Activated CD4-positive, alpha-beta memory T cell treated with anti-CD3 and anti-CD28 coated beads, Interleukin-2, amount 10 ng/mL, durations not matched to agents 7 days and 5 days (primary cell): ENCODE results near the gene BMI1. TPM values are rescaled to one million over a fixed set of nuclear protein-coding genes. Genes with fewer than 3 reads are reported as not detected.
"Not testable (repeated sequence)": the region's sequence is repeated elsewhere in the genome, so short reads cannot be mapped to it uniquely, and the experiment has no call there.

Experiments
- CTCF ChIA-PET: fragments of 350-600 bp; sonication (Branson Sonifier 250); formaldehyde crosslinking; loops from one replicate; lab custom pipeline; 2021; ENCODE audit warnings: antibody characterized with exemption, inconsistent platforms; lab: Charles Lee
- POLR2A ChIA-PET: fragments of 350-600 bp; sonication (Branson Sonifier 250); formaldehyde crosslinking; loops from one replicate; lab custom pipeline; 2021; ENCODE audit warnings: antibody characterized with exemption; lab: Charles Lee
- DNase-seq: peaks from one replicate; pipeline ENCODE4 v3.0.0-alpha.2; 2020
- H3K27ac Mint-ChIP-seq: one replicate; pipeline ENCODE4 v1.8.0; 2021; ENCODE audit warnings: mild to moderate bottlenecking, mixed read lengths
- H3K27me3 Mint-ChIP-seq: one replicate; pipeline ENCODE4 v1.8.0; 2021; ENCODE audit warnings: mixed read lengths
- H3K36me3 Mint-ChIP-seq: one replicate; pipeline ENCODE4 v1.8.0; 2021; ENCODE audit warnings: low read depth, mixed read lengths
- H3K4me1 Mint-ChIP-seq: one replicate; pipeline ENCODE4 v1.8.0; 2021; ENCODE audit warnings: mixed read lengths
- H3K4me3 Mint-ChIP-seq: one replicate; pipeline ENCODE4 v1.8.0; 2021; ENCODE audit warnings: mild to moderate bottlenecking, mixed read lengths
- H3K9me3 Mint-ChIP-seq: one replicate; pipeline ENCODE4 v1.8.0; 2021; ENCODE audit warnings: mixed read lengths
- total RNA-seq, 2 experiments: library from RNA; stranded (reverse); gene quantifications; one replicate each; pipeline ENCODE4 v1.2.3, GENCODE V29; 2021

The BMI1 gene
- total RNA-seq, 2 experiments from 2014 or later: 64.0 to 66.5 TPM

DNA sequence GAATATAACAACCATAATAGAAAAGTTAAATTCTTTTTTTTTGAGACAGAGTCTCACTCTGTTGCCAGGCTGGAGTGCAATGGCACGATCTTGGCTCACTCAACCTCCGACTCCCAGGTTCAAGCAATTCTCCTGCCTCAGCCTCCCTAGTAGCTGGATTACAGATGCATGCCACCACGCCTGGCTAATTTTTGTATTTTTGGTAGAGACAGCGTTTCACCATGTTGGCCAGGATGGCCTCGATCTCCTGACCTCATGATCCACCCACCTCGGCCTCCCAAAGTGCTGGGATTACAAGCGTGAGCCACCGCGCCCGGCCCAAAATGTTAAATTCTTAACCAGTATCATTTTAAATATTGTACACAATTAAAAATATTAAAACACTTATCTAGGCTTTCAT is 10.9 kb upstream of the BMI1 start:
- H3K9me3 Mint-ChIP-seq, H3K27me3 Mint-ChIP-seq, DNase-seq, H3K36me3 Mint-ChIP-seq, H3K27ac Mint-ChIP-seq, H3K4me3 Mint-ChIP-seq: not testable (repeated sequence)
- ChIA-PET CTCF (interaction anchor here (1.2 kb wide), 1 partner anchor 79 kb away, joined by 3 read pairs; no protein-coding TSS in a partner anchor), POLR2A (interaction anchor here (1.2 to 1.6 kb wide), 3 partner anchors 28 to 127 kb away, joined by 4 to 6 read pairs (median 6); no protein-coding TSS in a partner anchor)
- H3K4me1 Mint-ChIP-seq: peaks cover 18% of the 10 kb centered on the region

DNA sequence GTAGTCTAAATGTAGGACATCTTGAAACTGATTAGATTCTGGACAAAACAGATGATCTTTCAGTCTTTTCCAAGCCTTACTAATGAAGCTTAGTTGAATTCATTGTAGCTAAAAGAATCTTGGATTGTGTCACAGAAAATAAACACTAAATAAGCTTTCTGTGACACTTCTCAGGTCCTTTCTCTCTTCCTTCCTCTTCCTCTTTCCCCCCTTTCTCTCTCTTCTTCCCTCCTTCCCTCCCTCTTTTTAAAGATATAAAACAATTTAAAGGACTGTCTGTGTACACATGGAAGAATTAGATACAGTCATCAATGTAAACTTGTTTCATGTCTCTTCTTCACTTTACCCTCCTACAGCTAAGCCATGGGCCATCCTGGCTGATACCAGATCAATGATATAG is 10.0 kb upstream of the BMI1 start:
- DNase-seq: no peak
- ChIA-PET POLR2A (interaction anchor here (1.2 to 1.6 kb wide), 2 partner anchors 30 to 126 kb away, joined by 6 read pairs; no protein-coding TSS in a partner anchor), CTCF (no interaction called here)
- Mint-ChIP-seq H3K36me3 (peaks cover 4% of the 10 kb centered on the region), H3K4me1 (peaks cover 26% of the 10 kb centered on the region), H3K27ac (no peak overlapping the region), H3K4me3 (no peak overlapping the region), H3K27me3 (peaks cover 1% of the 10 kb centered on the region), H3K9me3 (no peaks in the 10 kb centered on the region)

DNA sequence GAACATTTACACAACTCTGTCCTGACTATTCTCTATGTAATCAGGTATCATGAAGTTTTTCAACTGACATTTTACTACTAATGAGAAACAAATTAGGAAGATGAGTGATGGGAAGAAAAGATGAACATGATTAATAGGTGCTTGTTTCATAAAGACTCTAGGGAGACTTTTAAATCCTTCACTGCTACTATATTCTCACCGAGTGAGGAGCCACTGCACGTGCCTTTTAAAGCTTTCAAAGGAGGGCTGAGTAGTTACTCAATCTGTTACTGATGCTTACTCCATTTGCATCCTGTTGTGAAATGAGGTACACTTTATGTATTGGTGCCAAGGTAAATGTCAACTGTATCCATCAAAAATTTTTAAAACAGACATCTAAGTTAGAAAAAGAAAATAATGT is 6.0 kb upstream of the BMI1 start:
- Mint-ChIP-seq H3K36me3 (peaks cover 23% of the 10 kb centered on the region), H3K9me3 (no peaks in the 10 kb centered on the region), H3K4me1 (peaks cover 48% of the 10 kb centered on the region), H3K27me3 (peaks cover 1% of the 10 kb centered on the region), H3K27ac (peak overlapping the region; percentile 94), H3K4me3 (peak overlapping the region; percentile 96)
- no peak for DNase-seq
- ChIA-PET CTCF (interaction anchor here (1.0 to 1.8 kb wide), 4 partner anchors 56 to 321 kb away, joined by 3 to 5 read pairs (median 4); partner anchors contain the start of gene DNAJC1), POLR2A (interaction anchor here (1.9 to 2.8 kb wide), 5 partner anchors 61 to 398 kb away, joined by 6 to 95 read pairs (median 17); partner anchors contain the start of gene DNAJC1)

DNA sequence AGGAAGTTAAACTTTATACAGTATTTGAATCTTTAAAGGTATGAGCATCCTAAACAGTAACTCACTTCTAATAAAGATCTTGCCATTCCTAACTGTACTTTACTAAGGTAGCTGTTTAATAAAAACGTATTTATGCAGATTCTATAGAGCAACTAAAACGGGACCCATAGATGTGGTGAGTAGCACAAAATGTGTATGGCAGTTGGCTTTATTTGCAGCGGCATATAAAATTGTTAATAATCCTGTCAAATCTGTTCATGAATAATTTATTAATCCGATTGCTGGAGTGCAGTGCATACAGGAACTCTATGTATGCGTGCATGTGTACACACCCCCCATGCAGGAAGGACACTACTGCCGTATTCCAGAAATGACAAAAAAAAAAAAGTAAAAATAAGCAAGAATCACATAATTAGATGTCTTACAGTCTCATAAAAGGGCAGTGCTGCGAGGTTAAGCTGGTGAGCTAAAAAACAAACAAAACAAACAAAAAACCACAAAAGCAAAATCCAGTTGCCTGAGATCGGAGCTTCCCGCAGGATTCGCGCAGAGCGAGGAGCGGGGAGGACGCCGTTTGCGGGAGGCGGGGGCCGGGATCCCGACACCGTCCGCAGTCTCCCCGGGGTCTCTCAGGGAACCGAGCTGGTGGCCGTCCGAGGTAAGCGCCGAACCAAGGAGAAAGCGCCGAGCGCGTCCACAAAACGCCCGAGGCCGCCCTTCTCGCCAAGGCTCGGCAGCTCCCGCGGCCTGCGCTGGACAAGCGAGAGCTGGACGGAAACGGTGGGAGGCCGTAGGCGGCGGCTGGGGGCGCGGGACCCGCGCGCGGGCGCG is 5.2 kb upstream of the BMI1 start:
- Mint-ChIP-seq H3K9me3 (no peaks in the 10 kb centered on the region), H3K4me1 (peaks cover 52% of the 10 kb centered on the region), H3K36me3 (peaks cover 27% of the 10 kb centered on the region), H3K27ac (peak overlapping the region; percentile 94), H3K27me3 (peaks cover 1% of the 10 kb centered on the region), H3K4me3 (peak overlapping the region; percentile 96)
- POLR2A ChIA-PET: interaction anchor here (0.7 to 3.3 kb wide), 23 partner anchors 7 to 1050 kb away, joined by 3 to 95 read pairs (median 4); partner anchors contain the start of genes DNAJC1 and MLLT10
- CTCF ChIA-PET: interaction anchor here (1.0 to 2.0 kb wide), 9 partner anchors 11 to 673 kb away, joined by 3 to 5 read pairs (median 3); partner anchors contain the start of gene DNAJC1
- no peak for DNase-seq

DNA sequence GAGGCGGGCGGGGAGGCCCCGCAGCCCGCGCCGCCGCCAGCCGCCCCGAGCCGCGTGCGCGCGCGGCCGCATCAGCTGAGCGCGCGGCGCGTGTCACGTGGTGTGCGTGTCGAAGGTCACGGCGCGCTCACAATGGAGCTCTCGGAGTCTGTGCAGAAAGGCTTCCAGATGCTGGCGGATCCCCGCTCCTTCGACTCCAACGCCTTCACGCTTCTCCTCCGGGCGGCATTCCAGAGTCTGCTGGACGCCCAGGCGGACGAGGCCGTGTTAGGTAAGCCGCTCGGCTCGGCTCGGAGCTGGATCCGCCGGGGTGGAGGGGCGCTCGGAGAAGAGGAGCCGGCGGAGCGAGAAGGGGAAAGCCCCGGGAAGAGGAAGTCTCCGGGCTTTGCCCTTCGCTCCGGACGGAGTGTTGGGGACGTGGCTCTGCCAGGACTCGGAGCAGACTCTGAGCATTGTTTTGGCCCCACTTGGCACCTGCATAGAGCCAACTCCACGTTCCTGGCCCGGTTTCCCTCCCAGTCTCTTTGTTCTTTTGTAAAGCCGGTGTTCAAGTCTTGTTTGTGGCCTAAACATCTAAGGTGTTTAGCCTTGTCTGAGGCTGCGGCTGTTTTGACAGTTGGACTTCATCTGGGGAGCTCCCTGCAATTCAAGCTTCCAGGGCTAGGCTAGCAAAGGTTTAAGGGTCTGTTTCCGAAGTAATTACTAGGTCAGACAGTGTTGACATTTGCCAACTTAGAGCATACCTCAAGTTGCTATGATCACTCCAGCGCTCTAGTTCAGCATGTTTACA is 4.4 kb upstream of the BMI1 start, which contains the start of gene COMMD3:
TSS of gene COMMD3 (plus strand) at position 103 of the 790 bp plus-strand sequence. CDS start at position 133, 30 bp downstream.
- peaks cover 50% of the 10 kb centered on the region for H3K4me1 Mint-ChIP-seq
- DNase-seq: peak; percentile 86

DNA sequence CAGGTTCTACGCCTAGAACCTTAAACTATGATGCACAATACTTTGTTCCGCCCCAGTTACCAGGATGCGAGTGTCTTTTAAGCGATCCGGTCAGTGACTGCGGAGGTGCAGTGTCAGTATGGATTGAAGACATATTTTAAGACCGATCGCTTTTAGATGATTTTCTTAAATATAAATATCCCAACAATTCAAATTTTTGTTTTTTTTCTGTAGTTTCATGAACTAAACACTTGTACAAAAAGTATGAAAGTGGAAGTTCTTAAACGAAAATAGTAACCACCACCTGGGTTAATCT is 3.9 kb upstream of the BMI1 start:
- Mint-ChIP-seq H3K4me1 (peaks cover 48% of the 10 kb centered on the region), H3K4me3 (peak overlapping the region; percentile 96), H3K27ac (peak overlapping the region; percentile 94), H3K9me3 (no peaks in the 10 kb centered on the region), H3K27me3 (peaks cover 4% of the 10 kb centered on the region), H3K36me3 (peaks cover 29% of the 10 kb centered on the region)
- CTCF ChIA-PET: interaction anchor here (1.2 to 2.0 kb wide), 4 partner anchors 10 to 672 kb away, joined by 3 to 5 read pairs (median 4); partner anchors contain the start of gene DNAJC1
- POLR2A ChIA-PET: interaction anchor here (0.7 to 3.3 kb wide), 14 partner anchors 8 to 784 kb away, joined by 3 to 95 read pairs (median 9); partner anchors contain the start of genes DNAJC1 and MLLT10
- DNase-seq: no peak

More for the DNA sequence above, 4.4 kb upstream of the BMI1 start, which contains the start of gene COMMD3:
- Mint-ChIP-seq H3K4me3 (peak within 1 kb of the TSS; percentile 96), H3K27ac (peak within 1 kb of the TSS; percentile 94), H3K36me3 (peaks cover 27% of the 10 kb centered on the region), H3K9me3 (no peaks in the 10 kb centered on the region), H3K27me3 (peaks cover 3% of the 10 kb centered on the region)
- ChIA-PET CTCF (interaction anchor here (1.0 to 2.0 kb wide), 8 partner anchors 10 to 672 kb away, joined by 3 to 5 read pairs (median 4); partner anchors contain the start of gene DNAJC1), POLR2A (interaction anchor here (0.5 to 3.3 kb wide), 24 partner anchors 8 to 1049 kb away, joined by 3 to 95 read pairs (median 4); partner anchors contain the start of genes DNAJC1 and MLLT10)

DNA sequence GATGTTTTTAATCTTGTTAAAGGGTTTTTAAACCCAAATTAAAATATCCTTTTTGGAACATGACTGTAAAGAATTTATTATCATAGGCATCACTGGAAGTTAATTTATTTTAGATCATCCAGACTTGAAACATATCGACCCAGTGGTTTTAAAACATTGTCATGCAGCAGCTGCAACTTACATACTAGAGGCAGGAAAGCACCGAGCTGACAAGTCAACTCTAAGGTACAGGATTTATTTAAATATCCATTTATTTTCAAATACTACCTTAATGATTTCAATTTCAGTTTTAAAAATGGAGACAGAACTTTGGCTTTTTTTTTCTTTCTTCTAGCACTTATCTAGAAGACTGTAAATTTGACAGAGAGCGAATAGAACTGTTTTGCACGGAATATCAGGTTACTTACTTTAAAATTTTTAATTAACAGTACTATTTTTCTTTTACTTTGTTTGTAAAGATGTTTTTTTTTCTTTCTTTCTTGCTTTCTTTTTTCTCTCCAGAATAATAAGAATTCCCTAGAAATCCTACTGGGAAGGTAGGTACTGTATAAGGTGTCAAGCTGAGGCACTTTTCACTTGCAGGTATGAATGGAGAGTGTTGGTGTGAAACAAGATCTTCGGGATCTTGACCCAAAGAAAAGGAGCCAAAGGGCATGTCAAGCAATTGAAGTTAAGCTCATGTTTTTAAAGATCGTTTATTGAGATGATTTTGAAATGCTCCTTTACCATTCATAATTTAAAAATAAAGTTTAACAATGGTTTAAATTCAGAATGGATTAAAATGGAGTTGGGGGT is 2.9 kb upstream of the BMI1 start:
- no peak for DNase-seq
- ChIA-PET CTCF (no interaction called here), POLR2A (interaction anchor here (1.1 to 3.3 kb wide), 5 partner anchors 9 to 315 kb away, joined by 3 to 39 read pairs (median 8); partner anchors contain the start of gene DNAJC1)
- Mint-ChIP-seq H3K4me1 (peaks cover 57% of the 10 kb centered on the region), H3K27ac (no peak overlapping the region), H3K27me3 (peaks cover 14% of the 10 kb centered on the region), H3K4me3 (peak overlapping the region; percentile 96), H3K36me3 (peaks cover 36% of the 10 kb centered on the region), H3K9me3 (no peaks in the 10 kb centered on the region)

DNA sequence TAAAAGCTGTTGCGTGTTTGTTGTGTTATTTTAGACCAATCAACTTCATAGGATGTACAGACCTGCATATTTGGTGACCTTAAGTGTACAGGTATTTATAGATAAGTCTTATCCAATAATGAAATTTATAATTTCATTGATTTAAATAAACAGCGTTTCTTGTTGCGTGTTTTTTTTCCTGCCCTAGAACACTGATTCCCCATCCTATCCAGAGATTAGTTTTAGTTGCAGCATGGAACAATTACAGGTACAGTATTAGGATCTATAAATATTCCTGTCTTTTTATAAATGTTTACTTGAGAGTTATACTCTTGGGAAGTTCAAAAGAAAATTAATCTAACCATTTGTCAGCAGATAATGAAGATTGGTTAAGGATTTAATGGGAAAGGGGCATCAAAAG is 2.1 kb upstream of the BMI1 start:
- H3K4me1 Mint-ChIP-seq: peaks cover 65% of the 10 kb centered on the region
- no peak for DNase-seq
- H3K9me3 Mint-ChIP-seq: no peaks in the 10 kb centered on the region
- H3K27me3 Mint-ChIP-seq: peaks cover 22% of the 10 kb centered on the region
- peaks cover 36% of the 10 kb centered on the region for H3K36me3 Mint-ChIP-seq
- ChIA-PET CTCF (interaction anchor here (0.8 to 1.0 kb wide), 2 partner anchors 14 to 25 kb away, joined by 3 read pairs; no protein-coding TSS in a partner anchor), POLR2A (interaction anchor here (1.4 to 3.3 kb wide), 4 partner anchors 8 to 316 kb away, joined by 4 to 19 read pairs (median 10); partner anchors contain the start of gene DNAJC1)
- no peak overlapping the region for H3K4me3 Mint-ChIP-seq
- no peak overlapping the region for H3K27ac Mint-ChIP-seq

DNA sequence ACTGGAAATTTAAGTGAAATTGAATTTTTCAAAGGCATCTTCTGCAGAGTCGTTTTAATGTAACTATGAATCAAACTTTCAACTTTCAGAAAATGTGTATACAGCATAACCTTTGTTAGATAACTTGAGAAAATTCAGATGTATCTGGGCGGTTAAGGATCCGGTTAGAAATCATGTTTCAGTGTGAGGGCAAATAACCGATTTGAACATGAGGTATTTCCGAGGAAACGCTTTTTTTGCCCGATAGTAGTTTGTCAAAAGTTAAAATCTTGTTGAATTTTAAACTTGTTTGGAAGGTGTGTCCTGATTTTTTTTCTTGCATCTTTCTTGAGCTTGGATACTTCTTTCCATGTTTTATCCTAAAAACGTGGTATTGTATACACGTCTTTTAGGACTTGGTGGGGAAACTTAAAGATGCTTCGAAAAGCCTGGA is 1.3 kb upstream of the BMI1 start:
- peaks cover 39% of the 10 kb centered on the region for H3K36me3 Mint-ChIP-seq
- CTCF ChIA-PET: interaction anchor here (0.8 to 1.0 kb wide), 2 partner anchors 13 to 24 kb away, joined by 3 read pairs; no protein-coding TSS in a partner anchor
- peaks cover 70% of the 10 kb centered on the region for H3K4me1 Mint-ChIP-seq
- peak overlapping the region; percentile 78 for H3K4me3 Mint-ChIP-seq
- H3K27me3 Mint-ChIP-seq: peaks cover 28% of the 10 kb centered on the region
- no peaks in the 10 kb centered on the region for H3K9me3 Mint-ChIP-seq
- H3K27ac Mint-ChIP-seq: peak overlapping the region; percentile 79
- DNase-seq: no peak
- POLR2A ChIA-PET: interaction anchor here (0.7 to 2.8 kb wide), 7 partner anchors 13 to 326 kb away, joined by 3 to 12 read pairs (median 4); partner anchors contain the start of gene DNAJC1

DNA sequence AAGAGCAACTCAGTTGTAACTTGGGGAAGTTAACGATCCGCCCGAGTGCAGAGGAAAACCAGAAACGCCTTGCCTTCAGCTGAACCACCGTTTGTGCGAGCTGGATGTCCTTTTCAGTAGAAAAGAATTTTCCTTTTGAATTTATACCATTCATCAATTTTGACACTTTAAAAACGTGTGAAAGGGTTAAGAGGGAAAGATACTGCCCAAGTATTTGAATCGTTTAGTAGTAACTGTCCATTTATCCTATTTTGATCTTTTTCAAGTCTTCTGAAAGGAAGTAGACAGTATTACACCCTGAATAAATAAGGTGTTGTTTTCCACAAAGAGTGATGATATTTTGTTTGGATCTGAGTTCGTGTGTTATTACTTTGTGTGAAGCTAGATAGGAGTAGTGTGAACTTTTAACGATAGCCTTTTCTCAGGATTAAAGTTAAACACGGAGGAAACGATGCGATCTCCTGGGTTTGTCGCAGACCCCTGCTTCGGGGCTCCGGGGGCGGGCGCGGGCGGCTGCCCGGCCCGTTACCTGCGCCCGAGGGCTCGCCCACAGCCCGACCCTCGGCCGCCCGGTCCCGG is 830 bp upstream of the BMI1 start:
- H3K4me1 Mint-ChIP-seq: peaks cover 71% of the 10 kb centered on the region
- H3K36me3 Mint-ChIP-seq: peaks cover 39% of the 10 kb centered on the region
- peak overlapping the region; percentile 78 for H3K4me3 Mint-ChIP-seq
- H3K27ac Mint-ChIP-seq: peak overlapping the region; percentile 79
- no peaks in the 10 kb centered on the region for H3K9me3 Mint-ChIP-seq
- CTCF ChIA-PET: interaction anchor here (1.0 kb wide), 1 partner anchor 13 kb away, joined by 3 read pairs; no protein-coding TSS in a partner anchor
- DNase-seq: no peak
- peaks cover 33% of the 10 kb centered on the region for H3K27me3 Mint-ChIP-seq
- POLR2A ChIA-PET: interaction anchor here (0.7 to 2.8 kb wide), 7 partner anchors 12 to 326 kb away, joined by 3 to 12 read pairs (median 4); partner anchors contain the start of gene DNAJC1
